Measurements from ENCODE around the gene CYBRD1.

CYBRD1 gene

DNA sequence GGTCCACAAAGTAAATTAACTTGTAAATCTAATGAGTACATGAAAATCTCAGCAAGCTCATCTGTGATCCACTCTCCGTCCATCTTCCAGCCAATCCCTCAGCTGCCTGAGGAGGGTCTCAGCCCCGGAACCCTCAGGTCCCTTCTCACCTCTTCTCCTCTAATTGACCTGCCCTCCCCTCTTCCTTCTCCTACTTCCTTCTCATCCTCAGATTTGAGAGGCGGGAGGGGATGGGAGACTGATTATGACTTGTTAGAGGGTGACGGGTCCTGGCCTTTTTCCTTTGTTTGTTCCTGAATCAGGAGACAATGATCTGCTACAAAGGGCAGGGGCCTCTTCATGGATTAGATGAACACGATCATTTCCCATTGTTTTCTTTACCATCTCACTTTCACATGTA lies 80.1 kb downstream of the CYBRD1 start:
- DNase-seq (ENCODE audit: low read depth in 2 of 2), result no peak
